Measurements from ENCODE around the gene EZH1.

- TF ChIP-seq CTCF (IDR thresholded peaks at IDR 0.05), result no peak
- no peak for TF ChIP-seq POLR2A (IDR thresholded peaks at IDR 0.05)
Measured at GRCh38 chr17:42709561-42709960, 35.3 kb downstream of the EZH1 start.
